Activated naive CD4-positive, alpha-beta T cell treated with Interleukin-2 at 50 U/mL for 16 hours (primary cell): Measurements from ENCODE around the gene ADGRV1.
"Not testable (repeated sequence)": the region's sequence is repeated elsewhere in the genome, so short reads cannot be mapped to it uniquely, and the experiment has no call there.

ENCODE experiments used
- DNase-seq: peaks from one replicate; pipeline ENCODE4 v3.0.0-alpha.2; 2020

ADGRV1 gene

DNA sequence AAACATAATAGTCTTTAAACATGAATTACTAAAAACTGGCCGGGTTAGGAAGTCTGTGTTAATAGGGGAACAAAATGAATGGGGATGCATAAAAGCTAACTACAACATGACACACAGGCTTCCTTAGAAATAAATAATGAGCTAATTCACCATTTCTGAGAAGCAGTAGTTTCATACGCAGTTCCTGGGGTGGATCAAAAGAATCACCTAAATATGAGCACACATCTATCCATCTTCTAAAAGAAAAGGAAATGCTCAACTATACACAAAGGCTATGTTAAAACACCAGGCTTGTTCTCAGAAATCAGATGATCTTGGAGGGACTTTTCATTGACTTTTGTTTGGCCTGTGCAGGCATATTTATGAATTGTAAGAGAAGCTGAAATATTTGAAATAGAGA, 451.5 kb downstream of the ADGRV1 start:
- DNase-seq, result no peak

DNA sequence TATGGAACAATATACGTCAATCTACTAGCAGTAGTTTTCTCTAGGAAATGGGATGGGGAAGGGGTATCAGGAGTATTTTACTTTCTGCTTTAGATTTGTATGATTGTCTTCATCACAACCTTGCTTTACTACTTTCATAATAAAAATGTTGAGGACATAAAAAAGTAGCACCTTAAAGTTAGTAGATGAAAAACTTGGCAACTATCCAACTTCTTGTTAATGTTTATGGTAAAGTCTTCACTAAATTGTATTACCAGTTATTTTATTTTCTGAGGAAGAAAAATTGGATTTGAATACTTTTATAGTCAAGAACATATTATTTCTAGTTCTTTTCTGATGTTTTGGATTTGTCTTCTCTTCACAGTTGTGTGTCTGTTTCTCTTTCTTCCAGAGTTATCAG, 452.4 kb downstream of the ADGRV1 start:
- no peak for DNase-seq

DNA sequence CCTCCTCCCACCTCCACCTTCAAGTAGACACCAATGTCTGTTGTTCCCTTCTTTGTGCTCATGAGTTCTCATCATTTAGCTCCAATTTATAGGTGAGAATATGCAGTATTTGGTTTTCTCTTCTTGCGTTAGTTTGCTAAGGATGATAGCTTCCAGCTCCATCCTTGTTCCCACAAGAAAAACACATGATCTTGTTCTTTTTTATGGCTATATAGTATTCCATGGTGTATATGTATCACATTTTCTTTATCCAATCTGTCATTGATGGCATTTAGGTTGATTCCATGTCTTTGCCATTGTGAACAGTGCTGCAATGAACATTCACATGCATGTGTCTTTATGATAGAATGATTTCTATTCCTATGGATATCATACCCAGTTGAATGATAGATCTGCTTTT, 454.3 kb downstream of the ADGRV1 start:
- DNase-seq, result not testable (repeated sequence)

DNA sequence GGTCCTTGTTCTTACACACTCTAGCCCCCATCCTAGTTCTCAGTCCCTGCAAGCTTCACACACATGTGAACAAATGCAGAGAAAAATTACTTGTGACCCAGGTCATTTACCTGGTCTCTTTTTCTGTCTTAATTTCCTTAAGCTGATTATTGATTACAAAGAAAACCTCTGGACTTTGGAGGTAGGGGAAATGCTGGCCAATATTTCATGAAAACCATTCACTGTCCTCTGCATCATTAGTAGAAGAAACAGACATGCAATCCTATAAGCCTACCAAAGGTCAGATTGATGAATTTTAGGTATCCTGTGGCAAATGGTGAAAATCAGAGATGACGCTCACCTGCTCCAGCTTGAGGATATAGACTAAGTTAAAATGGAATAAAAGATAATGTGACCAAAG, 457.7 kb downstream of the ADGRV1 start:
- DNase-seq, result no peak

DNA sequence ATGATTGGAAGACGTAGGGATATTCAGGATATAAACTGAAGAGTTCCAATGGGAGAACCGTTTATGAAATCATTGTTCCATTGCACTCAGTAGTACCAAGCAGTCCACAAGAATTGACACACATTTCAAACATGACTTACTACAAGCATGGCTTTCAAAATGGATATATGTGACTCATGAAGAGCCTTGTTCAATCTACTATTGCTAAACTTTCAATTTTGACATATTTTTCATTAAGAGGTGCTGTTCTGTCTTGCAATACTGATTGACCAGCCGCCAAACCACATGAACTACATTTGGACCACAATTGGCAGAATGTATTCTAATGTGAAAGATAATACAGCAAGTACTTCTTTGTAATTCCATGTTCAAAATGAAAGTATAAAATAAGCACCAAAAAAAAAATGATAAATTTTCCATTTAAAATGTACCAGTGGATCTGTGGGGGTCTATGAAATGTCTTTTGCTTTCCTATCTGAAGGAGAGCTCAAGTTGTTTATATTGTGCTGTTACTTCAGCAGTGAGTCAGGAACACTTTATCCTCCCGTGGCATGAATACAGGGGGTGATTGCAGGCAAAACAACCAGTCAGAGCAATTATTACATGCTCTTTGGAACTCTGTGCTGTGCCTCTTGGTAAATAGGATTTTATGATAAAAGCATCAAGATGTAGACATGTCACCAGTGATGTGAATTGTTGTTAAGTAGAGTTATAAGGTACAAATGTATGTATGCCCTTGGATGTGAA, 458.5 kb downstream of the ADGRV1 start:
- no peak for DNase-seq

DNA sequence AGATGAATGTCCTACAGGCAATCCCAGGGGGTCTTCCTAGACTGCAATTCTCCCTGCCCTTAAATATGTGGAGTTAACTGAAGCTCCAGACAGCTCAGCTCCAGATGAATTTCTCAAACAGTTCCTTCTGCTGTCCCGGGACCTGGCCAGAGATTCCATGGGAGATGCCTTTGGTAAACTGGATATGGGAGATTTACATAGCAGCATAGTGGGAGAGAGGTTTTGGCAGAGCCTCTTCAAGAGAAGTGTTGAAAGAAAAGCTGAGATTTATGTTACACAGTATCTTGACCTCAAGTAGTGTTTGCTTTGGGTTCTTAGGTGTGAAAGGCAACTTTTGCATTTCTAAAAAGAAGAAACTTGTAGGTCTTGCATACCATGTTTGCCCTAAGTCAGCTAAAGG, 459.6 kb downstream of the ADGRV1 start:
- DNase-seq, result no peak

DNA sequence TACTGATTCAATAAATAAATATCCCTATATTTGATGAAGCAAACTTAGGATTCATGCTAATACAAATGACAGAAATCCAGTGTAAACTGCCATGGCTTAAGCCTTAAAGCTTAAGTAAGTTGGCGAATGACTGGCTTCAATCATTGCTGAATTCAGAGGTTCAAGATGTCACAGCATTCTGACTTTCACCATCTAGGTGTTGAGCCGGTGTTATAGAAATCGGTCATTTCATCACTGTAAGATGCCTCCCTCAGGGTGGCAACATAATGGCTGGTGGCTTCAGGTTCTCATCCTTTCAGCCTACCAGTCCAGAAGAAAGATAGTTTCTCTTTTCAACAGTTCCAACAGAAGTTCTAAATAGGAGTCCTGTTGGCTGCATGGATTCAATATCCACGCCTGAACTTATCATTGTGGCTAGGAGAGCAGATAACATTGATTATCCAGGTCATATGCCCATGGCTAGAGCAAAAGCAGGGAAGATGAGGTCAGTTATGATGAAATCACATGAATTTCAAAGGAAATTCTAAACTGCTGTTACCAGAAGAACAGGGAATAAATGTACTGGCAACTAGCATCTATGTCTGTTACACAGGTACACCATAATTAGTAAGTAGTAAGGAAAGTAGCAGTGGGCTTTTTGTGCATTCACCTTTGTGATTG, 460.2 kb downstream of the ADGRV1 start:
- DNase-seq, result no peak

DNA sequence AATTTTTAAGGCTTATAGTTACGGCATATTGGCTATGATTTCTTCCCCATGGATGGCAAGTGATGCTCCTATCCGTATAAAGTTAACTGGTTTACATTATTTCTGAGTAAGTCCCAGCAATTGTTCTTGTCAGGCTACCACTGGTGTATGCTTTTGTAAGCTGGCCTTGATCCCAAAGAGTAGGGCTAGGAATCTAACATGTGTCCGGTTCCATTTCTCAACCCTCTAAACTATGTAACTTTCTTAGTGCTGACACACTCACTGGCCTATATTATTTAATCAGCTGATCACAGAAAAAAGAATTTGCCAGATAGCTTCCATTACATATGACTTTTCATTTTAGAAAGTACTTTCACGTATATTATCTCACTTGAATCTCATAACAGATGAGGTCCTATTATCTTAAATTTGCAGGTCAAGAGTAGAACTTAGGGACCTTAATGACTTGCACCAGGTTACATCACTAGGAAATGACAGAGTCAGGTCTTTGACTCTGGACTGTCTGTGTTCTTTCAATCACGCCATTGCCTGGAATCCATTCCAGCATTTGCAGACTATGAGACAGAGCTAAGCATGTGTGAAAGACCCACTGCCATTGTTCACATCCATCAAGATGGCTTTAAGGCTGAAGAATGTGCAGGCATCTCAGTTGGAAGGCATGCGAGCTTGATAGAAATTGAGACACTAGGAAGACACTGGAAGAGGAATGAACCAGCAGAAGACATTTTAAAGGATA, 461.6 kb downstream of the ADGRV1 start:
- no peak for DNase-seq

DNA sequence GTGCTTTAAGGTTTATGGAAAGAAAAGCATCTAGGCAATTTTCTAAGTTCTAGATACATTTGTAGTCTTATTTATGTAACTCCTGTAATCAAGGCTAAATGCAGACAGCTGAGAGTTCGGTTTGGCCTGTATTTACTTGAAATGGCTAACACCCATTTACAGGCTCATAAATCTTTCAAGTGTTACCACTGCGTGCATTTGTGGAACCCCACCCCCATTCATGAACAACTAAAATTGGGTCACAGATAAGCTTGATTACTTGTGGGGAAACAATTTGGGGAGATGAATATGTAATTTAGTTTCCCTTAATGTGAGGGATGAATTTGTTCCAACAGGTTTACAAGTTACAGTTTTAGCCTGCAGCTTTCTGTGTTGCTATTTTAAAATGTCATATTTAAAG, 463.9 kb downstream of the ADGRV1 start:
- no peak for DNase-seq

DNA sequence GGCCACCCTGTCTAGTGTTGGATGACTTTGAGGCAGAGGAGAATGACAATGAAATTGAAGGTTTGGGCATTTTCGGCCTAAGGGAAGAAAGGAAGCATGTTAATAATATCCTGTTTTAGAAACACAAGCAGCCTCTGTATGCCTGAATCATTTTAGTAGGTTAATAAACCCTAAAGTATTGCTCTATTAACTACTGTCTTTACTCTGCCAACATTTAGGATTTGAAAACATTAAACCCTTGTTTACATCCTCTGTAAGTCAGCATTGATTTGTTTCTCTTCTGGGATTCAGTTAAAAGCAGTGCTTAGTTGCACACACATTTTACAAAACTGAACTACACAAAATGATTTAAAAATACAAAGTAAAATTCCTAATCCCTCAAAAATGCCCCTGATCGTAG, 465.6 kb downstream of the ADGRV1 start:
- DNase-seq, result no peak

DNA sequence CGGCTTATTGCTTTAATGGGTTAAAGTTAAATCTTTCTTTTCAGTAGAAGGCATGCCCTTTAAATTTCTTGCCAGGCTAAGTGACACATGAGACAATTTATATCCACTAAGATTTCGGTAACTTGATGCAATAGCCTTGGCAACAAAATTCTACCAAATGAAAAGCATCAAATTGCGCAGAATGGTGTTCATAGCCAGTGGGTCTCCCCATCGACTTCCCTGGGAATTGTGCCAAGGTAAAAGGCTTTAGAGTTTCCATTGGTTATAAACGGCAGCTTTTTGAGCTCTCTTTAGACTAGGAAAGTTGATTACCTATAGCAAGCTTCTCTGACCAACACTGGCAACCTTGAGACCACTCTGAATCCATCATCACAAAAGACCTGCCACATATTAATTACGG, 466.1 kb downstream of the ADGRV1 start:
- DNase-seq, result no peak

DNA sequence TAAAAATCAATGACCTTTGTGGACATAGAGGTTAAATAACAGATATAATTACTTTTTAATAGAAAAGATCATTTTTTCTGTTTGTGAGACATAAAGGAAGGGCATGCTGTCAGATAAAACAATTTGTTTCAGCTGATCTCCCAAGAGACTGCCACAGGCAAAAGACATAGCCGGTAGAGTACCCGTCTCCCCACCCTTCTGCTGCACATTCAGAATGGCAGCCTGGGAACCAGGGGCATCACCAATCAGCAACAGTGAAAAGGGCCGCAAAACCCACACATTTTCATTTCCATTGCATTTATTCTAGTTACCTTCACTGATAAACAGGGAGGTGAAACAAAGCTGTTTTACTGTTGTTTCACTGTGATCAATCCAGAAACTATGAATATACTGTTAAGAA, 466.9 kb downstream of the ADGRV1 start:
- no peak for DNase-seq

DNA sequence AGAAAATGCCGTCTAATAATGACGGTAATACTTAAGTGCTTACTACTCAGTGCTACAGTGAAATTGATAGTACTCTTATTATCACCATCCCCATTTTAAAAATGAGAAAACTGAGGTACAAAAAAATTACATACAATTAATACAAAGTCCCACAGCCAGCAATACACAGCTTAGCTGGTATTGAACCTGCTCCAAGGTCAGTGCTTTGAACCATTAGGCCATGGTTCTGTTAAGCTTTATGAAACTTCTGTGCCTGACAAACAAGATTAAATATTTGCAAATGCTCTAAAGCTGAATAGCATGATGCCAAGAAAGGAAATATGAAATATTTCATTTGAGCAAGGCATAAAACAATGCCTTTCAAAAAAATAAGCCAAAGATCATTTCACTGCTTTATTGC, 467.4 kb downstream of the ADGRV1 start:
- DNase-seq, result no peak

DNA sequence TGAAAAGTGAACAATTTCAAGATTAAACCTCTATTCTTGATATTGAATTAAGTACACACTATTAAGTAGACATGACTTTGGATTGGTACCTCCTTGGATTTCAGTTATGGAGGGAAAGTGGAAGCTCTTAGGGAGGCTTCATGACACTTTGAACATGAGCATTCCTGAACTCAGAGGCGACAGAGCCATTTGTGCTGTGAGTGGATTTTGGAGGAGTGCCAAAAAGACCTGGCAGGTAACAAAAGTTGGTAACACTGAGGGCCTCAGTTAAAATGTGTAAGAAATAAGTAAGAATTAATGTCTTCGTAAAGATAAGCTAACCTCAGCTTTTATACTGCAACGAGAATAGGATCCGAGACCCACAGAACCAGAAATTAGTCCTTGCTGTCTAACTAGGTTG, 467.9 kb downstream of the ADGRV1 start:
- DNase-seq, result no peak

DNA sequence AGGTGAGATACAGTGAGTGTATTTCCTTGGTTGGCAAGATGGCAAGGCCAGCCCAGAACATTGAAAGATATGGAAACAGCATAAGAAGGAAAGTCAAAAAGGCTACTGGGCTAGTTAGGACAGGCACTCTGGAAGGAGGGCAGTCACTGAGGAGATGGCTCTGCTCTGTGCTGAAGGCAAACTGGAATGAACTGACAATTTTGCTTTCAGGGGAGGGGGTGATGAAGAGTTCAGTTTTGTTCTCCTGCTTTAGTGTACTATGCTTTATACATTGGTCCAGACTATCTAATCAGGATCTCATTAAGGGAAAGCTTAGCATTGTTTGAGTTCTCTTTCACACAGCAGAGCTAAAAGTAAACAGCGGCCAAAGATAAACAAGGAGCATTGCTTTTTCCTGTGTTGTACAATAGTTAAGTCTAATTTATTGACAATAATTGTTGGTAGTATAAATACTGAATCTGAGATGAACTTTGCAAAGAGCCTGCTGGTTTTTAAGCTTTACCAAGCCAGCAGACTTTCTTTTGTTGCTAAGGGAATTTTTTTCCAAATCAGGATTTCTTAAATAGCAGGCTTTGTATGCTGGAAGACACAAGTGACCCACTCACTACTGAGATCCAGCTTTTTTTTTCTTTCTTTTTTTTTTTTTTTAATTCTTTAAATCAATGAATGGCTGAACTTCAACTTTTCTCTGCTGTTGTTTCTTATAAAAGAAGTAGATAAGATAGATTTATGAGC, 469.0 kb downstream of the ADGRV1 start:
- DNase-seq, result no peak

DNA sequence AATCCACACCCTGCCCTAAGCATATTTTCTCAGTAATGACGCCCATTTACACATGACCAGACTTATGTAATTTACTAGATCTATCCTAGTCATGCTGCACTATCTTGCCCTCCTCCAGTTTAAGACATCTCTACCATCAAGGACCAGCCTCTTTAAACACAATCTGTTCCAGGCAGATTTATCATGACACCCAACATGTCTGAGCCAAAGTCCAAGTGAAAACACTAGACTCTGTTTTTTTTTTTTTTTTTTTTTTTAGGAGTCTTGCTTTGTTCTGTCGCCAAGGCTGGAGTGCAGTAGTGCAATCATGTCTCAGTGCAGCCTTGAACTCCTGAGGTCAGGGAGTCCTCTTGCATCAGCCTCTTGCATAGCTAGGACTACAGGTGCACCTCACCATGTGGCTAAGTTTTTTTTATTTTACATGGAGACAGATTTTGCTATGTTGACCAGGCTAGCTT, 469.9 kb downstream of the ADGRV1 start:
- no peak for DNase-seq

DNA sequence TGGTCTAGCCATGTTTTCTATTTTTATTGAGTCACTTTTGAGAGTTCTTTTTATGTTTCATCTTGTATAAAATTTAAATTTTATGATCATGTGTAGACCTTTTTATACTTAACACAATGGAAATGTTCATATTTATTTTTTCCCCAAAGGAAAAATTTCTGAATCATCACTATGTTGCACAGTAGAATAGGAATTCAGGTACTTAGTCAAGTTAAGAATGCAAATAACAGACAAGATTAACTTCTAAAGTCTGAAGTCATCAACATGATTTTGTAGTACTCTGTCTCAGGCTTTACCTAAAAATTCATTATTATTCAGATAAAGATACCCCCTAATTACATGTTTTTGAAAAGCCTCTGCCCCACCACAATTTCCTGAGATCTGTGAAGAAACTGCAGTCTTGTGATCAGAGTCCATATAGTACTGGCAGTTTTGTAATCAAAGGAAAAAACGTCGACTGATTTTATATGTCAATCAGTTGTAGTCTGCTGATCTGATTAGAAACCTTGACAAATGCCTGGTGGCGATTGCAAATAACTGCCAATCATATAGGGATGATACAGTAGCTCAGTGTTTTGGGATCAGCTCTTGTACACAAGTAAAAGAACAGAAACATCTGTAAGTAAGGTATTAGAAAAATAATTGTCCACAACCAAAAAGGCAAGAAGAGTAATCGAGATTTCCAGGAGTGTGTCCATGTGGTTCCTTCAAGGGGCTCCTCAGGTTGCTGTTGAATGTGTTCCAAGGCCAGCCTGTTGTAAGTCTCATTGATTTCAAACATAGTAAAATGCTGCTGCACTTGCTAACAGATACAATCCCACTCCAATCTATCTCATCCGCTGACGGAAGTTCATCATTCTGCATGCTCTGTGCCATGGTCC, 472.2 kb downstream of the ADGRV1 start:
- DNase-seq, result no peak

DNA sequence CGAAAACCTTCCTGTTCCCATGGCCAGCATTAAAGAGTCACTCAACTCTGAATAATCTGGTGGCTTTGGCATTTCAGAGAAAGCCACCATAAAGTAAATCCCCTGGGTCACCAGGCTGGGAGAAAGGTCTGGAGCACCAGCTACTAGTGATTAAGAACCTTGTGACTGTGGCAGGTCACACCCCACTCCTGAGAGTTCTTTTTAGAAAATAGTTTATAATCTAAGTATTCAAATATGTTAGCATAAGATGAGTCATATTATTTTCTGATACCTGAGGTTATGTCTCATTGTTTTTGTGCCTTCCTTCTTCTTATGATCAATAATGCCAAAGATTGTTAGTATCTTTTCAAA, 472.8 kb downstream of the ADGRV1 start:
- DNase-seq, result no peak

DNA sequence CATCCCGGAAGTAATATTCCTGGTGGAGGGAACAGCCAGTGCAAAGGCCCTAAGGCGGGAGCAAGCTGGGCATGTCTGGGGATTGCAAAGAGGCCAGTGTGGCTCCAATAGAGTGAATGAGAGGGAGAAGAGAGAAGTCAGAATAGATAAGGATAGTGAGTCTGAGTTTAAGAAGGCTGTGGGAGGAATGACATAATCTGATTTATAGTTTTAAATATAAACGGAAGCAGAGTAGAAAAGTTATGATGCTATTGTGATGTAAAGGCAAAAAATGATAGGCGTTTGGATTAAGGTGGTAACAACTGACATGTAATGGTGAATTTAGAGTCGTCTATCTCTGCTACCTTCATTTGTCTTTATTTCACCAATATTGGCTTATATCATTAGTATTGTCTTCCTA, 473.5 kb downstream of the ADGRV1 start:
- DNase-seq, result no peak

DNA sequence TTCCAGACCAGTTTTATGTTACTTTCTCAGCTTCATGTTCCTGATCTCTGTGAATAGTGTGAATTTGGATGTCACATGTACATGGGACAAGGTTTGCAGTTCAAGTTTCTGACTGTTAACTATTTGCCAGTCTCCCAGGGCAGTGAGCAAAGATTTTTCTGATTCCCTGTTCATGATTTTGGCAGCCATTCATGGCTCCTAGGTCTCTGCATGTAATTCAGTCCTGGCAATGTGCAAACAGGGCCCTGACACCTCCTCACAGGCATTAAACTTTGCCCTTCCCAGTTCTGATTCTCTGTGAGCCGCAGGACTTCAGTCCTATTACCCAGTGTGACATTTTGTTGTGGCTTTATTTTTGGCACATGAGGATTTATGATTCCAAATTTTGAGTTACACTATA, 474.8 kb downstream of the ADGRV1 start:
- DNase-seq, result no peak

DNA sequence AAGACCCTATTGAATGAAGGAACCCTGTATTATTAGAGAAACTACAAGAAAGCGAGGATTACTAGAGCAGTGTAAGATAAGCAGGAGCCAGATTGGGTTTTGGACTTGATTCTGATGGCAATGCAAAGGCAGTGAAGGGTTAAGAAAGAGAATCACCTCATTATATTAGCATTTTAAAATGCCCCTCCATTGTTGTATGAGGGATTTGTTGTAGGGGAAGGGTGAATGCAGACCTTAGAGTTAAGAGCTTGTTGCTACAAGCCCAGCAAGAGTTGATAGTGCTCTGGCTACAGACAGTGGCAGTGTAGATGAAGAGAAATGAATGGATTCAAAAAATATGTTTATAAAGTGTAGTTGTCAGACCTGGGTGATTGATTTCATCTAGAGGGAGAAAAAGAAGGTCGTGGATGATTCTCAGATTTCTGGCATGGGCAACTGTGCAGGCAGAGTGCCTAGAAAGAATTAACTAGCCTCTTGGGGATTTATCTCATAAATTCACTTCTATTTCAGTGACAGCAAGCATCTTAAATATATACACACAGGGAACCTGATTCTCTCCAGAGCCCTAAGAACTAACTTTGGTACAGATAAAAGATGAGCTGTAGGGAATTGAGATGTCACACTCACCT, 479.7 kb downstream of the ADGRV1 start:
- no peak for DNase-seq

DNA sequence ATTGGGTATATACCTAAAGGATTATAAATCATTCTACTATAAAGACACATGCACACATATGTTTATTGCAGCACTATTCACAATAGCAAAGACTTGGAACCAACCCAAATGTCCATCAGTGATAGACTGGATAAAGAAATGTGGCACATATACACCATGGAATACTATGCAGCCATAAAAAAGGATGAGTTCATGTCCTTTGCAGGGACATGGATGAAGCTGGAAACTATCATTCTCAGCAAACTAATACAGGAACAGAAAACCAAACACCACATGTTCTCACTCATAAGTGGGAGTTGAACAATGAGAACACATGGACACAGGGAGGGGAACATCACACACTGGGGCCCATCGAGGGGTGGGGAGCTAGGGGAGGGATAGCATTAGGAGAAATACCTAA, 482.5 kb downstream of the ADGRV1 start:
- DNase-seq, result not testable (repeated sequence)
